Neuronal stem cell (in vitro differentiated cells): ENCODE data around the gene NALCN.

Experiments
- DNase-seq: peaks from one replicate; pipeline ENCODE4 v3.0.0-alpha.2; 2013; ENCODE audit warnings: low spot score
- H2AFZ ChIP-seq: one replicate; pipeline ENCODE4 v1.6.1; 2013; ENCODE audit warnings: mild to moderate bottlenecking, low read length, inconsistent platforms
- H2AK5ac ChIP-seq: 2 replicates; pipeline ENCODE4 v1.6.1; 2013; ENCODE audit warnings: low read depth, mild to moderate bottlenecking, inconsistent platforms, low read length, moderate library complexity, mixed read lengths
- H2BK120ac ChIP-seq: 2 replicates; pipeline ENCODE4 v1.6.1; 2013; ENCODE audit warnings: low read depth, mild to moderate bottlenecking, inconsistent platforms, low read length, moderate library complexity, mixed read lengths
- H2BK12ac ChIP-seq: one replicate; pipeline ENCODE4 v1.6.1; 2013; ENCODE audit warnings: low read length, inconsistent platforms
- H2BK15ac ChIP-seq: 2 replicates; pipeline ENCODE4 v1.6.1; 2013; ENCODE audit warnings: mild to moderate bottlenecking, low read length, inconsistent platforms, mixed read lengths
- H2BK5ac ChIP-seq: one replicate; pipeline ENCODE4 v1.6.1; 2013; ENCODE audit warnings: inconsistent platforms, mild to moderate bottlenecking, low read length, moderate library complexity
- H3K14ac ChIP-seq: one replicate; pipeline ENCODE4 v1.6.1; 2013; ENCODE audit warnings: low read length, inconsistent platforms
- H3K18ac ChIP-seq: 2 replicates; pipeline ENCODE4 v1.6.1; 2013; ENCODE audit warnings: low read length, inconsistent platforms
- H3K23ac ChIP-seq: 2 replicates; pipeline ENCODE4 v1.6.1; 2013; ENCODE audit warnings: low read depth, mild to moderate bottlenecking, mixed read lengths, low read length, inconsistent platforms; ENCODE audit not compliant: poor library complexity
- H3K27ac ChIP-seq: replicated peaks from 3 replicates; pipeline ENCODE4 v1.5.1; 2013; ENCODE audit warnings: low read length, inconsistent platforms
- H3K27me3 ChIP-seq, 3 experiments: 2 replicates each; pipeline ENCODE4 v1.6.1; 2013; ENCODE audit warnings: low read length in 3 of 3, mild to moderate bottlenecking in 2 of 3, inconsistent platforms in 1 of 3, low read depth in 1 of 3, mixed read lengths in 1 of 3, moderate library complexity in 1 of 3; ENCODE audit not compliant: control insufficient read depth in 3 of 3, insufficient read depth in 3 of 3
- H3K36me3 ChIP-seq, 2 donors: replicated peaks in 1 of 2; 2 replicates each; pipeline ENCODE4 v1.6.1; 2013; ENCODE audit warnings: low read length in 2 of 2; ENCODE audit not compliant: control insufficient read depth in 2 of 2, insufficient read depth in 2 of 2
- H3K4ac ChIP-seq: 2 replicates; pipeline ENCODE4 v1.6.1; 2013; ENCODE audit warnings: inconsistent platforms, mild to moderate bottlenecking, low read length, moderate library complexity
- H3K4me1 ChIP-seq, 2 donors: 1 replicate in 1 of 2; 2 replicates in 1 of 2; pipeline ENCODE4 v1.6.1; 2013; ENCODE audit warnings: low read length in 2 of 2, low read depth in 1 of 2; ENCODE audit not compliant: control insufficient read depth in 2 of 2, insufficient read depth in 1 of 2
- H3K4me2 ChIP-seq: one replicate; pipeline ENCODE4 v1.6.1; 2013; ENCODE audit warnings: mild to moderate bottlenecking, low read length, inconsistent platforms; ENCODE audit not compliant: insufficient read depth, poor library complexity, severe bottlenecking
- H3K4me3 ChIP-seq, 2 donors: 2 replicates each; pipeline ENCODE4 v1.5.1; 2013; ENCODE audit warnings: low read length in 2 of 2, mild to moderate bottlenecking in 2 of 2, inconsistent platforms in 1 of 2, moderate library complexity in 1 of 2
- H3K79me1 ChIP-seq: one replicate; pipeline ENCODE4 v1.6.1; 2013; ENCODE audit warnings: low read depth, mild to moderate bottlenecking, inconsistent platforms, low read length, moderate library complexity
- H3K9ac ChIP-seq: one replicate; pipeline ENCODE4 v1.6.1; 2013; ENCODE audit warnings: mild to moderate bottlenecking, low read depth, low read length, inconsistent platforms; ENCODE audit not compliant: poor library complexity
- H3K9me3 ChIP-seq, 2 donors: replicated peaks in 1 of 2; 2 replicates each; pipeline versions ENCODE3 to v1.6.1; 2013; ENCODE audit warnings: low read length in 2 of 2, mild to moderate bottlenecking in 2 of 2, inconsistent platforms in 1 of 2, low read depth in 1 of 2, mixed read lengths in 1 of 2, moderate library complexity in 1 of 2; ENCODE audit not compliant: control insufficient read depth in 2 of 2, insufficient read depth in 1 of 2
- H4K8ac ChIP-seq: one replicate; pipeline ENCODE4 v1.6.1; 2013; ENCODE audit warnings: low read depth, mild to moderate bottlenecking, inconsistent platforms, low read length, moderate library complexity
- H4K91ac ChIP-seq: one replicate; pipeline ENCODE4 v1.6.1; 2013; ENCODE audit warnings: low read length, low read depth, mild to moderate bottlenecking, inconsistent platforms; ENCODE audit not compliant: poor library complexity
- WGBS, 2 donors: extraction: QIAGEN DNeasy Blood & Tissue Kit; methylation state at CpG; one replicate each; pipeline ENCODE4 v1.1.7; 2013; ENCODE audit warnings: missing lambda C conversion rate in 2 of 2, mixed read lengths in 1 of 2; ENCODE audit not compliant: insufficient read length in 2 of 2, insufficient replicate concordance in 1 of 2; ENCODE audit errors: extremely low coverage in 2 of 2; 5-methylcytosine and 5-hydroxymethylcytosine counted together

NALCN gene

DNA sequence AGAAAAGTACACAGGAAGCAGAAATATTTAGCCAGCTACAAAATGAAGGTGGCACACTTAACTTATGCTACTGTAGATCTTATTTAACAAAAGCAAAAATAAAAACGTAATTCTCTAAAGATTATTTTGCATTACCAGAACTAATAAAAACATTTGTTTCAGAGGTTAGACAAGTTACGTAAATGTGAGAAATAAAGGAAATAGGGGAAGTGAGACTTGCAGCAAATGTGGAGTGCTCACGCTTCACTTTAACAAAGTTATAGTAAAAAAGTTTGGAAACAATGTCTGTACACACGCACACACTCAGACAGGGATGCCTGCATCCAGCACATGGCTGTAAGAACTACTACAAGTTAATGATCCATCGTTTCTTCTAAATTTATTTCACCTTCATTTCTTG, 83.7 kb downstream of the NALCN start:
- Histone ChIP-seq H4K8ac (no peak overlapping the region), H2BK120ac (no peak overlapping the region), H3K9me3 (no peaks in the 10 kb centered on the region), H3K4me3 (no peak overlapping the region), H3K4me1 (peaks cover 3% of the 10 kb centered on the region in 2 donors), H3K27me3 (no peaks in the 10 kb centered on the region), H2BK5ac (no peak overlapping the region), H3K18ac (no peak overlapping the region), H3K36me3 (no peaks in the 10 kb centered on the region), H3K79me1 (no peaks in the 10 kb centered on the region), H3K23ac (no peak overlapping the region), H2BK12ac (no peak overlapping the region), H2AFZ (no peak overlapping the region), H2BK15ac (no peak overlapping the region), H4K91ac (no peak overlapping the region), H3K9ac (no peak overlapping the region), H3K27ac (no peak overlapping the region), H3K4me2 (no peak overlapping the region), H2AK5ac (no peak overlapping the region), H3K14ac (no peak overlapping the region), H3K4ac (no peak overlapping the region)
- WGBS, 2 donors = no CpG with 5 or more reads among the region's 5 CpGs
- DNase-seq = no peak

DNA sequence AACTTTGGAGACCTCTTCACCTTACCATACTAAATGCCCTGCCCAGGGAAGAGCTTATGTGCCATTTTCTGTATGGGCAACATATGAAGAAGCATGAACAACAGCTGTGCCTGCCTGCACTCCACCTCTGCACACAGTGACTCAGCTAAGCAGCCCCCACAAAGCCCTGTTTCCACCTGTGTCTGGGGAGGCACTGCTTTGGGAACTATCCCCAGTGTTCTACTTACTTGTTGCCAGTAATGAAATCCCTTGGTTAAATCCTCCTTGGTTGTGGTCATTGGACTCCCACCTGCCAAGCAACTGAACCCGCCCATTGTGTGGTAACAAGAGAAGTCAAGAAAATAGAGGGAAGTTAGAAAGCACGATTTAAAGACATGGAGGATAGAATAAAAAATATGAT, 84.6 kb downstream of the NALCN start:
- no peaks in the 10 kb centered on the region for H3K36me3 ChIP-seq
- no peak overlapping the region for H2BK12ac ChIP-seq
- peak overlapping the region; percentile 5 for H2AK5ac ChIP-seq
- no peak for DNase-seq
- no peak overlapping the region for H2BK5ac ChIP-seq
- H2AFZ ChIP-seq = no peak overlapping the region
- H3K18ac ChIP-seq = no peak overlapping the region
- no peaks in the 10 kb centered on the region for H3K79me1 ChIP-seq
- no peak overlapping the region for H3K14ac ChIP-seq
- WGBS, 2 donors = no CpG with 5 or more reads among the region's 2 CpGs
- no peak overlapping the region for H3K4ac ChIP-seq
- H3K4me2 ChIP-seq = no peak overlapping the region
- H3K27me3 ChIP-seq = no peaks in the 10 kb centered on the region
- no peak overlapping the region for H4K91ac ChIP-seq
- no peak overlapping the region for H4K8ac ChIP-seq
- no peak overlapping the region for H3K9ac ChIP-seq
- H3K4me1 ChIP-seq = peaks cover 3 to 6% of the 10 kb centered on the region in 2 donors
- H3K9me3 ChIP-seq = no peaks in the 10 kb centered on the region
- no peak overlapping the region for H2BK15ac ChIP-seq
- no peak overlapping the region for H3K23ac ChIP-seq
- no peak overlapping the region for H3K27ac ChIP-seq
- no peak overlapping the region for H3K4me3 ChIP-seq
- H2BK120ac ChIP-seq = no peak overlapping the region

DNA sequence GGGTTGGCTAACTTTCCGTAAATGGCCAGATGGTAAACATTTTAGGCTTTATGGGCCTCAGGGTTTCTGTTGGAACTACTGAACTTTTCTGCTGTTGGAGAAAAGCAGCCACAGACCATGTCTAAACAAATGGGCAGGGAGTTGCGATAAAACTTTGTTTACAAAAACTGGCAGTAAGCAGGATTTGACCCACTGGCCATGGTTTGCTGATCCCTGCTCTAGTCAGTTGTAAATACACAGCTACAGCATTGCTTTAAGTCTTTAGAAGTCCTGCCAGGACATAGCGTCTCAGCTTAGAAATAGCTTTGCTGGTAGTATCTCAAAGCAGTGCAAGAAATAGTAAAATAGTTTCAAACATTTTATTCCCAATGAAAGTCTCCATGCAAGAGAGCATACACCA, 88.4 kb downstream of the NALCN start:
- no peaks in the 10 kb centered on the region for H3K9me3 ChIP-seq
- H3K4me3 ChIP-seq = no peak overlapping the region
- H3K18ac ChIP-seq = no peak overlapping the region
- no peak for DNase-seq
- no peak overlapping the region for H4K91ac ChIP-seq
- no peak overlapping the region for H3K4ac ChIP-seq
- no CpG with 5 or more reads among the region's 3 CpGs for WGBS, 2 donors
- H2BK15ac ChIP-seq = no peak overlapping the region
- H3K23ac ChIP-seq = no peak overlapping the region
- H4K8ac ChIP-seq = no peak overlapping the region
- no peaks in the 10 kb centered on the region for H3K36me3 ChIP-seq
- H3K4me1 ChIP-seq = peaks cover 7 to 18% of the 10 kb centered on the region in 2 donors
- H2BK5ac ChIP-seq = no peak overlapping the region
- H3K9ac ChIP-seq = no peak overlapping the region
- no peak overlapping the region for H2BK12ac ChIP-seq
- H2BK120ac ChIP-seq = no peak overlapping the region
- no peak overlapping the region for H3K14ac ChIP-seq
- no peaks in the 10 kb centered on the region for H3K79me1 ChIP-seq
- no peak overlapping the region for H2AFZ ChIP-seq
- H3K27ac ChIP-seq = no peak overlapping the region
- H3K27me3 ChIP-seq = no peaks in the 10 kb centered on the region
- no peak overlapping the region for H3K4me2 ChIP-seq
- no peak overlapping the region for H2AK5ac ChIP-seq

DNA sequence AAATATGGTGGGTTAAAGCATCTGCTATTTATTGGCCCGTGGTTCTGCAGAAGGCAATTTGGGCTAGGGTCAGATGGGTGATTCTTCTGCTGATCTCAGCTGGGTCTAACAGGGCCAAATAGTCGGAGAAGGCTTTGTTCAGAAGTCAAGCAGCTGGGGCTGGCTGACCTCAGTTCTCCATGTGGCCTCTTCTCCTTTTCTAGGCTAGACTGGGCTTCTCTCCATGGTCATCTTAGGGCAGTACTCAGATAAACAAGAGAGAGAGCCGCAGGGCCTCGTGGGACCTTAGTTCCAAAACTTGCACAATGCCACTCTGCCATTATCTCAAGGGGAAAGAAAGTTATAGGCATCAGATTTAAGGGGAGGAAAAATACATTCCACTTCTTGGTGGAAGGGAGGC, 89.6 kb downstream of the NALCN start:
- H2AFZ ChIP-seq = peak overlapping the region; percentile 38
- H3K4me3 ChIP-seq = no peak overlapping the region
- no peak overlapping the region for H2BK120ac ChIP-seq
- H3K14ac ChIP-seq = no peak overlapping the region
- no peaks in the 10 kb centered on the region for H3K27me3 ChIP-seq
- no peak for DNase-seq
- H2BK12ac ChIP-seq = no peak overlapping the region
- H3K9me3 ChIP-seq = no peaks in the 10 kb centered on the region
- H4K91ac ChIP-seq = no peak overlapping the region
- H3K36me3 ChIP-seq = no peaks in the 10 kb centered on the region
- H3K4me1 ChIP-seq = peaks cover 7 to 18% of the 10 kb centered on the region in 2 donors
- H3K4me2 ChIP-seq = no peak overlapping the region
- no peaks in the 10 kb centered on the region for H3K79me1 ChIP-seq
- H3K23ac ChIP-seq = no peak overlapping the region
- H2BK15ac ChIP-seq = no peak overlapping the region
- no CpG with 5 or more reads among the region's 4 CpGs for WGBS, 2 donors
- H2AK5ac ChIP-seq = no peak overlapping the region
- H3K18ac ChIP-seq = no peak overlapping the region
- H3K4ac ChIP-seq = no peak overlapping the region
- no peak overlapping the region for H4K8ac ChIP-seq
- H3K27ac ChIP-seq = no peak overlapping the region
- H3K9ac ChIP-seq = no peak overlapping the region
- H2BK5ac ChIP-seq = no peak overlapping the region
